Urinary bladder (tissue), 4 donors: ENCODE data around the gene GET3. TPM values are rescaled to one million over a fixed set of nuclear protein-coding genes. Genes with fewer than 3 reads are reported as not detected.
"Not testable (repeated sequence)": the region's sequence is repeated elsewhere in the genome, so short reads cannot be mapped to it uniquely, and the experiment has no call there.

ENCODE experiments used
- DNase-seq: peaks from one replicate; pipeline ENCODE4 v3.0.0-alpha.2; 2015; ENCODE audit errors: extremely low spot score
- H3K27ac ChIP-seq: one replicate; pipeline ENCODE4 v1.5.1; 2013; ENCODE audit warnings: low read depth, mild to moderate bottlenecking, moderate library complexity
- H3K36me3 ChIP-seq: one replicate; pipeline ENCODE4 v1.6.1; 2013; ENCODE audit warnings: mild to moderate bottlenecking, moderate library complexity; ENCODE audit not compliant: insufficient read depth
- H3K4me1 ChIP-seq: one replicate; pipeline ENCODE4 v1.6.1; 2013; ENCODE audit warnings: mild to moderate bottlenecking, moderate library complexity; ENCODE audit not compliant: insufficient read depth
- H3K4me3 ChIP-seq: one replicate; pipeline ENCODE4 v1.5.1; 2013; ENCODE audit warnings: low read depth, low read length
- WGBS: extraction: QIAGEN DNeasy Blood & Tissue Kit; methylation state at CpG from one replicate; pipeline ENCODE4 v1.1.7; 2013; 5-methylcytosine and 5-hydroxymethylcytosine counted together
- polyA plus RNA-seq: library from polyadenylated mRNA; stranded (reverse); fragments of 200-250 nt; gene quantifications from one replicate; pipeline ENCODE4 v1.2.3, GENCODE V29; 2013
- total RNA-seq: library from RNA; depleted of rRNA; stranded (reverse); fragments of >200 nt; gene quantifications from one replicate; pipeline ENCODE4 v1.2.3, GENCODE V29; 2014
- donor health status: healthy with polysubstance abuse.
- donor health status: healthy.

The GET3 gene
- total and polyA plus RNA-seq, 2 donors: 22.7 to 84.4 TPM

GRCh38 chr19:12723381-12723640 is 14.0 kb upstream of the GET3 start:
- Histone ChIP-seq H3K27ac (no peak overlapping the region), H3K36me3 (no peaks in the 10 kb centered on the region), H3K4me1 (peaks cover 1% of the 10 kb centered on the region), H3K4me3 (peak overlapping the region; percentile 23)
- 2% methylated on average over 7 of the region's 7 CpGs for WGBS
- DNase-seq: no peak

- Histone ChIP-seq H3K27ac (no peak within 1 kb of the TSS), H3K4me1 (peaks cover 1% of the 10 kb centered on the region), H3K36me3 (no peaks in the 10 kb centered on the region), H3K4me3 (peak within 1 kb of the TSS; percentile 23)
- no peak for DNase-seq
- 3% methylated on average over 28 of the region's 28 CpGs for WGBS
These were observed 13.5 kb upstream of the GET3 start, which contains the start of gene TNPO2 for GRCh38 chr19:12723641-12724426. Gene TNPO2 (minus strand): TSS chr19:12723932. CDS start chr19:12720977, 2,955 bp downstream.

- H3K27ac ChIP-seq, H3K4me1 ChIP-seq, DNase-seq, H3K36me3 ChIP-seq, H3K4me3 ChIP-seq: not testable (repeated sequence)
- WGBS: 93% methylated on average over 10 of the region's 10 CpGs
These were observed 11.7 kb upstream of the GET3 start for GRCh38 chr19:12725612-12726011.

- Histone ChIP-seq H3K27ac (no peak overlapping the region), H3K36me3 (no peaks in the 10 kb centered on the region), H3K4me3 (no peak overlapping the region), H3K4me1 (peaks cover 1% of the 10 kb centered on the region)
- no peak for DNase-seq
- 93% methylated on average over 2 of the region's 2 CpGs for WGBS
These were observed 10.3 kb upstream of the GET3 start for GRCh38 chr19:12726988-12727316.

GRCh38 chr19:12727745-12728433 is 9.4 kb upstream of the GET3 start:
- no peak for DNase-seq
- H3K36me3 ChIP-seq: no peaks in the 10 kb centered on the region
- WGBS: 94% methylated on average over 9 of the region's 9 CpGs
- peaks cover 1% of the 10 kb centered on the region for H3K4me1 ChIP-seq
- no peak overlapping the region for H3K27ac ChIP-seq
- H3K4me3 ChIP-seq: no peak overlapping the region

- DNase-seq: no peak
- Histone ChIP-seq H3K36me3 (no peaks in the 10 kb centered on the region), H3K27ac (no peak overlapping the region), H3K4me1 (no peaks in the 10 kb centered on the region), H3K4me3 (no peak overlapping the region)
- WGBS: 83% methylated on average over 3 of the region's 3 CpGs
These were observed 7.2 kb upstream of the GET3 start for GRCh38 chr19:12730064-12730463.

GRCh38 chr19:12731337-12731736 is 6.0 kb upstream of the GET3 start:
- no peak overlapping the region for H3K27ac ChIP-seq
- DNase-seq: no peak
- peaks cover 1% of the 10 kb centered on the region for H3K4me1 ChIP-seq
- H3K36me3 ChIP-seq: no peaks in the 10 kb centered on the region
- no peak overlapping the region for H3K4me3 ChIP-seq
- 91% methylated on average over 24 of the region's 24 CpGs for WGBS

- H3K4me1 ChIP-seq: peaks cover 1% of the 10 kb centered on the region
- DNase-seq: no peak
- peak overlapping the region; percentile 96 for H3K4me3 ChIP-seq
- H3K36me3 ChIP-seq: no peaks in the 10 kb centered on the region
- H3K27ac ChIP-seq: peak overlapping the region; percentile 88
- under 1% methylated on average over 15 of the region's 15 CpGs for WGBS
These were observed 3.7 kb upstream of the GET3 start for GRCh38 chr19:12733369-12734214.

GRCh38 chr19:12737835-12738351 is 596 bp downstream of the GET3 start:
- no peak overlapping the region for H3K27ac ChIP-seq
- WGBS: 8% methylated on average over 13 of the region's 13 CpGs
- peaks cover 1% of the 10 kb centered on the region for H3K4me1 ChIP-seq
- H3K36me3 ChIP-seq: no peaks in the 10 kb centered on the region
- peak overlapping the region; percentile 81 for H3K4me3 ChIP-seq
- no peak for DNase-seq

- 84% methylated on average over 22 of the region's 22 CpGs for WGBS
- Histone ChIP-seq H3K36me3 (no peaks in the 10 kb centered on the region), H3K4me3 (no peak overlapping the region)
These were observed 8.0 kb downstream of the GET3 start for GRCh38 chr19:12745166-12745897.

GRCh38 chr19:12748489-12748888 is 11.2 kb downstream of the GET3 start:
- Histone ChIP-seq H3K27ac (no peak overlapping the region), H3K4me1 (no peaks in the 10 kb centered on the region), H3K4me3 (no peak overlapping the region), H3K36me3 (no peaks in the 10 kb centered on the region)
- WGBS: 70% methylated on average over 6 of the region's 6 CpGs
- DNase-seq: no peak

More at GRCh38 chr19:12745166-12745897, 8.0 kb downstream of the GET3 start:
- Histone ChIP-seq H3K27ac (no peak overlapping the region), H3K4me1 (no peaks in the 10 kb centered on the region)
- DNase-seq: no peak

GRCh38 chr19:12749938-12750521 is 12.7 kb downstream of the GET3 start:
- no peaks in the 10 kb centered on the region for H3K36me3 ChIP-seq
- no peak overlapping the region for H3K4me3 ChIP-seq
- WGBS: 37% methylated on average over 24 of the region's 24 CpGs
- no peak for DNase-seq
- H3K27ac ChIP-seq: no peak overlapping the region
- no peaks in the 10 kb centered on the region for H3K4me1 ChIP-seq

GRCh38 chr19:12750851-12751250 is 13.6 kb downstream of the GET3 start:
- no peak overlapping the region for H3K4me3 ChIP-seq
- 70% methylated on average over 9 of the region's 9 CpGs for whole genome bisulfite sequencing
- no peaks in the 10 kb centered on the region for H3K4me1 ChIP-seq

More at GRCh38 chr19:12750851-12751250, 13.6 kb downstream of the GET3 start:
- DNase-seq: no peak
- H3K27ac ChIP-seq: no peak overlapping the region
- H3K36me3 ChIP-seq: no peaks in the 10 kb centered on the region
